IMR-90 (cell line): ENCODE measurements around the gene TBCD. TPM values are rescaled to one million over a fixed set of nuclear protein-coding genes. Genes with fewer than 3 reads are reported as not detected.
A peak's percentile ranks its signal among the peaks of the same experiment; 100 is the strongest.

Source experiments
- ATAC-seq: fragments of 200-7000 bp; cut with Tn5 transposase; 2 replicates; pipeline ENCODE4 v1.9.1; 2020; ENCODE audit warnings: low read depth, mild to moderate bottlenecking, moderate library complexity
- BruUV-seq: library from RNA; stranded (reverse); fragments of 400-500 nt; replicated peaks from 2 replicates; lab custom pipeline; 2021; lab: Mats Ljungman, UMichigan
- CTCF ChIA-PET: fragments of 300-600 bp; formaldehyde crosslinking; extraction: SDS; loops from one replicate; lab custom pipeline; 2021; ENCODE audit warnings: antibody characterized with exemption; lab: Yijun Ruan, JAX
- POLR2A ChIA-PET: fragments of 300-600 bp; sonication (Branson Sonifier 250); formaldehyde crosslinking; loops from one replicate; lab custom pipeline; 2022; ENCODE audit warnings: antibody characterized with exemption; ENCODE audit not compliant: unreplicated experiment; lab: Charles Lee
- DNase-seq: peaks from one replicate; pipeline ENCODE4 v3.0.0; 2013
- H2AFZ ChIP-seq: replicated peaks from 2 replicates; pipeline ENCODE3; 2013; ENCODE audit warnings: low read length, mild to moderate bottlenecking; ENCODE audit not compliant: poor library complexity
- H2AK5ac ChIP-seq: 2 replicates; pipeline ENCODE4 v1.6.1; 2013; ENCODE audit warnings: low read depth, low read length, inconsistent platforms
- H2AK9ac ChIP-seq: replicated peaks from 2 replicates; pipeline ENCODE3; 2013; ENCODE audit warnings: mild to moderate bottlenecking, low read depth, low read length, moderate library complexity; ENCODE audit not compliant: poor library complexity
- H2BK120ac ChIP-seq: 2 replicates; pipeline ENCODE4 v1.6.1; 2013; ENCODE audit warnings: low read depth, low read length, inconsistent platforms
- H2BK15ac ChIP-seq: 3 replicates; pipeline ENCODE4 v1.6.1; 2013; ENCODE audit warnings: low read depth, low read length, inconsistent platforms
- H2BK20ac ChIP-seq: 2 replicates; pipeline ENCODE4 v1.6.1; 2013; ENCODE audit warnings: low read depth, mild to moderate bottlenecking, inconsistent platforms, low read length, moderate library complexity
- H2BK5ac ChIP-seq: 2 replicates; pipeline ENCODE4 v1.6.1; 2013; ENCODE audit warnings: mild to moderate bottlenecking, low read depth, low read length, inconsistent platforms; ENCODE audit not compliant: poor library complexity, severe bottlenecking
- H3K14ac ChIP-seq: replicated peaks from 2 replicates; pipeline ENCODE4 v1.6.1; 2013; ENCODE audit warnings: low read depth, low read length, inconsistent platforms
- H3K18ac ChIP-seq: 2 replicates; pipeline ENCODE4 v1.6.1; 2013; ENCODE audit warnings: low read depth, low read length, control low read depth
- H3K23ac ChIP-seq: 2 replicates; pipeline ENCODE4 v1.6.1; 2013; ENCODE audit warnings: low read depth, low read length, inconsistent platforms
- H3K27ac ChIP-seq: 2 replicates; pipeline ENCODE4 v1.5.1; 2013; ENCODE audit warnings: mild to moderate bottlenecking, control low read depth, low read length; ENCODE audit not compliant: insufficient read depth
- H3K27me3 ChIP-seq: 2 replicates; pipeline ENCODE4 v1.6.1; 2013; ENCODE audit warnings: low read length; ENCODE audit not compliant: control insufficient read depth, insufficient read depth
- H3K36me3 ChIP-seq: 2 replicates; pipeline ENCODE4 v1.6.1; 2013; ENCODE audit warnings: low read length, mixed read lengths; ENCODE audit not compliant: control insufficient read depth, insufficient read depth
- H3K4ac ChIP-seq: 2 replicates; pipeline ENCODE4 v1.6.1; 2013; ENCODE audit warnings: low read depth, low read length, inconsistent platforms
- H3K4me1 ChIP-seq: 2 replicates; pipeline ENCODE4 v1.6.1; 2013; ENCODE audit warnings: low read length, mixed read lengths; ENCODE audit not compliant: control insufficient read depth, insufficient read depth
- H3K4me2 ChIP-seq: 2 replicates; pipeline ENCODE4 v1.6.1; 2013; ENCODE audit warnings: low read depth, mild to moderate bottlenecking, control low read depth, low read length, moderate library complexity
- H3K4me3 ChIP-seq: 2 replicates; pipeline ENCODE4 v1.5.1; 2013; ENCODE audit warnings: low read depth, mild to moderate bottlenecking, control low read depth, low read length, moderate library complexity; ENCODE audit not compliant: insufficient read depth
- H3K56ac ChIP-seq: 2 replicates; pipeline ENCODE4 v1.6.1; 2013; ENCODE audit warnings: low read length, inconsistent platforms; ENCODE audit not compliant: insufficient read depth; ENCODE audit errors: extremely low read depth
- H3K79me1 ChIP-seq, 2 experiments: 2 replicates each; pipeline ENCODE4 v1.6.1; 2013; ENCODE audit warnings: low read length in 2 of 2, inconsistent platforms in 1 of 2, low read depth in 1 of 2
- H3K9ac ChIP-seq: 2 replicates; pipeline ENCODE4 v1.6.1; 2013; ENCODE audit warnings: low read depth, low read length, control low read depth
- H3K9me1 ChIP-seq: 2 replicates; pipeline ENCODE4 v1.6.1; 2013; ENCODE audit warnings: low read length, inconsistent platforms; ENCODE audit not compliant: insufficient read depth
- H3K9me3 ChIP-seq: 2 replicates; pipeline ENCODE4 v1.6.1; 2013; ENCODE audit warnings: low read length; ENCODE audit not compliant: control insufficient read depth, insufficient read depth
- H4K20me1 ChIP-seq: 2 replicates; pipeline ENCODE4 v1.6.1; 2013; ENCODE audit warnings: low read length, inconsistent platforms; ENCODE audit not compliant: insufficient read depth
- H4K5ac ChIP-seq: 2 replicates; pipeline ENCODE4 v1.6.1; 2013; ENCODE audit warnings: mild to moderate bottlenecking, low read depth, low read length, control low read depth
- H4K8ac ChIP-seq, 2 experiments: 2 replicates each; pipeline ENCODE4 v1.6.1; 2013; ENCODE audit warnings: low read depth in 2 of 2, low read length in 2 of 2, control low read depth in 1 of 2, inconsistent platforms in 1 of 2
- H4K91ac ChIP-seq: 2 replicates; pipeline ENCODE4 v1.6.1; 2013; ENCODE audit warnings: low read depth, low read length, inconsistent platforms; ENCODE audit not compliant: insufficient read depth
- BHLHE40 ChIP-seq: fragments of 150-350 bp; IDR thresholded peaks from 2 replicates; pipeline ENCODE4 v1.6.1; 2016; ENCODE audit warnings: mild to moderate bottlenecking, low read depth, low read length
- CHD1 ChIP-seq: IDR thresholded peaks from 2 replicates; pipeline ENCODE4 v1.6.1; 2012; ENCODE audit warnings: low read depth, low read length, improper control_type of control experiment
- CTCF ChIP-seq: conservative IDR thresholded peaks from 2 replicates; pipeline ENCODE4 v1.5.1; 2012; ENCODE audit warnings: mild to moderate bottlenecking, low read depth, low read length, improper control_type of control experiment
- FOS ChIP-seq: fragments of 150-350 bp; IDR thresholded peaks from 2 replicates; pipeline ENCODE4 v1.6.1; 2016; ENCODE audit warnings: low read depth, low read length
- MAFK ChIP-seq: IDR thresholded peaks from 2 replicates; pipeline ENCODE4 v1.6.1; 2012; ENCODE audit warnings: low read depth, low read length, improper control_type of control experiment
- POLR2A ChIP-seq: IDR thresholded peaks from 2 replicates; pipeline ENCODE4 v1.6.1; 2012; ENCODE audit warnings: mild to moderate bottlenecking, low read depth, low read length
- RCOR1 ChIP-seq: IDR thresholded peaks from 2 replicates; pipeline ENCODE4 v1.6.1; 2012; ENCODE audit warnings: mild to moderate bottlenecking, low read length, improper control_type of control experiment; ENCODE audit not compliant: insufficient replicate concordance
- USF2 ChIP-seq: fragments of 150-350 bp; IDR thresholded peaks from 2 replicates; pipeline ENCODE4 v1.6.1; 2017; ENCODE audit warnings: mild to moderate bottlenecking, antibody characterized with exemption, low read length, low read depth
- WGBS, 2 experiments: methylation state at CpG; one replicate each; pipeline versions ENCODE4 v1.1.5 to v1.1.7; 2013; ENCODE audit warnings: missing lambda C conversion rate in 2 of 2; ENCODE audit not compliant: insufficient read length in 1 of 2; ENCODE audit errors: extremely low coverage in 2 of 2; 5-methylcytosine and 5-hydroxymethylcytosine counted together
- dilution Hi-C: fragments of 300-500 bp; cut with HindIII; formaldehyde crosslinking; loops from one replicate; pipeline ENCODE4 v1.14.3; 2018; ENCODE audit warnings: low sequenced_read_pairs; ENCODE audit not compliant: unreplicated experiment
- in situ Hi-C: fragments of 300-500 bp; cut with MboI; formaldehyde crosslinking; loops from 3 replicates; pipeline ENCODE4 v1.14.3; 2019; ENCODE audit warnings: low sequenced_read_pairs, inconsistent platforms, mixed read lengths
- intact Hi-C: fragments of 100-400 bp; cut with micrococcal nuclease; formaldehyde crosslinking; loops from 2 replicates; pipeline ENCODE4 v1.10.0; 2022
- polyA plus RNA-seq, 3 experiments: library from polyadenylated mRNA; depleted of rRNA; stranded (reverse); fragments of >200 nt; gene quantifications; 2 replicates each; pipeline ENCODE4 v1.2.3, GENCODE V29; 2012; ENCODE audit warnings: low replicate concordance in 1 of 3
- total RNA-seq: library from RNA; depleted of rRNA; stranded (reverse); fragments of >200 nt; gene quantifications from 2 replicates; pipeline ENCODE4 v1.2.3, GENCODE V29; 2012

The TBCD gene
- total and polyA plus RNA-seq, 2 of the 4 experiments (the other 2 are of a cell fraction), result 21.9 to 54.5 TPM

GRCh38 chr17:82911822-82912221 lies 160.0 kb downstream of the TBCD start:
- Histone ChIP-seq H3K4me3 (no peak overlapping the region), H2AK5ac (no peak overlapping the region), H3K27me3 (no peaks in the 10 kb centered on the region), H3K9me1 (no peaks in the 10 kb centered on the region; the same call in 1 of the 2 replicates), H3K4me1 (no peaks in the 10 kb centered on the region), H3K9me3 (no peaks in the 10 kb centered on the region), H3K36me3 (peaks cover 15% of the 10 kb centered on the region), H3K23ac (no peak overlapping the region), H2AFZ (peak overlapping the region; percentile 23), H2BK20ac (no peak overlapping the region), H3K18ac (no peak overlapping the region), H4K20me1 (no peaks in the 10 kb centered on the region; the same call in 1 of the 2 replicates), H4K8ac (no peak overlapping the region), H3K27ac (no peak overlapping the region), H3K9ac (no peak overlapping the region), H3K4me2 (no peak overlapping the region), H4K5ac (no peak overlapping the region), H2AK9ac (no peak overlapping the region), H3K79me1 (0 out of 4 replicates have a peak, but pooled peaks cover 0 to 2% of the 10 kb centered on the region in 2 experiments), H4K91ac (no peak overlapping the region), H2BK120ac (no peak overlapping the region), H2BK15ac (no peak overlapping the region), H3K14ac (no peak overlapping the region), H3K56ac (no peak overlapping the region; the same call in 1 of the 2 replicates), H2BK5ac (no peak overlapping the region), H3K4ac (no peak overlapping the region)
- intact Hi-C loops, result no loop called here
- dilution Hi-C loops, result no loop called here
- WGBS, 2 experiments, result 82% methylated on average over 6 of the region's 14 CpGs; no CpG with 5 or more reads in 1 of the 2 experiments
- ATAC-seq (no peak), DNase-seq (no peak)
- in situ Hi-C loops, result no loop called here
- no TSS peak for BruUV-seq
- ChIA-PET POLR2A (no interaction called here), CTCF (no interaction called here)
- TF ChIP-seq BHLHE40 (no peak), USF2 (no peak), POLR2A (no peak), CTCF (no peak), CHD1 (no peak), RCOR1 (no peak), FOS (no peak), MAFK (no peak)
